Activated CD4-positive, alpha-beta T cell treated with anti-CD3 and anti-CD28 coated beads, Interleukin-2, amount 10 ng/mL, durations not matched to agents 7 days and 5 days (primary cell): ENCODE measurements around the gene TNS4. TPM values are rescaled to one million over a fixed set of nuclear protein-coding genes. Genes with fewer than 3 reads are reported as not detected.
A peak's percentile ranks its signal among the peaks of the same experiment; 100 is the strongest.

Experiments used
- CTCF ChIA-PET: fragments of 350-600 bp; sonication (Branson Sonifier 250); formaldehyde crosslinking; loops from one replicate; lab custom pipeline; 2021; ENCODE audit warnings: antibody characterized with exemption; lab: Charles Lee
- POLR2A ChIA-PET: fragments of 350-600 bp; sonication (Branson Sonifier 250); formaldehyde crosslinking; loops from one replicate; lab custom pipeline; 2021; ENCODE audit warnings: antibody characterized with exemption; lab: Charles Lee
- DNase-seq: peaks from one replicate; pipeline ENCODE4 v3.0.0-alpha.2; 2020
- H3K27ac Mint-ChIP-seq: one replicate; pipeline ENCODE4 v1.8.0; 2021; ENCODE audit warnings: mild to moderate bottlenecking, moderate library complexity, mixed read lengths
- H3K27me3 Mint-ChIP-seq: one replicate; pipeline ENCODE4 v1.8.0; 2021; ENCODE audit warnings: mixed read lengths
- H3K36me3 Mint-ChIP-seq: one replicate; pipeline ENCODE4 v1.8.0; 2021; ENCODE audit warnings: low read depth, mixed read lengths
- H3K4me1 Mint-ChIP-seq: one replicate; pipeline ENCODE4 v1.8.0; 2021; ENCODE audit warnings: mixed read lengths
- H3K4me3 Mint-ChIP-seq: one replicate; pipeline ENCODE4 v1.8.0; 2021; ENCODE audit warnings: mild to moderate bottlenecking, moderate library complexity, mixed read lengths
- H3K9me3 Mint-ChIP-seq: one replicate; pipeline ENCODE4 v1.8.0; 2021; ENCODE audit warnings: mixed read lengths
- total RNA-seq, 2 experiments: library from RNA; stranded (reverse); gene quantifications; one replicate each; pipeline ENCODE4 v1.2.3, GENCODE V29; 2021

The TNS4 gene
- total RNA-seq, 2 experiments from 2014 or later, result 3.5 to 3.7 TPM

- POLR2A ChIA-PET, result no interaction called here
- Mint-ChIP-seq H3K27me3 (no peaks in the 10 kb centered on the region), H3K27ac (peak overlapping the region; percentile 76), H3K36me3 (peaks cover 77% of the 10 kb centered on the region), H3K4me3 (no peak overlapping the region), H3K9me3 (peaks cover 32% of the 10 kb centered on the region), H3K4me1 (peaks cover 74% of the 10 kb centered on the region)
- no peak for DNase-seq
- CTCF ChIA-PET, result interaction anchor here (0.8 to 1.3 kb wide), 3 partner anchors 11 to 35 kb away, joined by 3 to 6 read pairs (median 3); no protein-coding TSS in a partner anchor
These were observed 21.0 kb upstream of the TNS4 start for GRCh38 chr17:40522250-40522960.

GRCh38 chr17:40520991-40521453 lies 19.6 kb upstream of the TNS4 start:
- Mint-ChIP-seq H3K27me3 (no peaks in the 10 kb centered on the region), H3K27ac (no peak overlapping the region), H3K4me1 (peaks cover 82% of the 10 kb centered on the region), H3K36me3 (peaks cover 70% of the 10 kb centered on the region), H3K9me3 (peaks cover 32% of the 10 kb centered on the region), H3K4me3 (no peak overlapping the region)
- POLR2A ChIA-PET, result no interaction called here
- DNase-seq, result no peak
- CTCF ChIA-PET, result interaction anchor here (0.9 to 2.1 kb wide), 4 partner anchors 10 to 39 kb away, joined by 3 to 9 read pairs (median 6); no protein-coding TSS in a partner anchor

DNA sequence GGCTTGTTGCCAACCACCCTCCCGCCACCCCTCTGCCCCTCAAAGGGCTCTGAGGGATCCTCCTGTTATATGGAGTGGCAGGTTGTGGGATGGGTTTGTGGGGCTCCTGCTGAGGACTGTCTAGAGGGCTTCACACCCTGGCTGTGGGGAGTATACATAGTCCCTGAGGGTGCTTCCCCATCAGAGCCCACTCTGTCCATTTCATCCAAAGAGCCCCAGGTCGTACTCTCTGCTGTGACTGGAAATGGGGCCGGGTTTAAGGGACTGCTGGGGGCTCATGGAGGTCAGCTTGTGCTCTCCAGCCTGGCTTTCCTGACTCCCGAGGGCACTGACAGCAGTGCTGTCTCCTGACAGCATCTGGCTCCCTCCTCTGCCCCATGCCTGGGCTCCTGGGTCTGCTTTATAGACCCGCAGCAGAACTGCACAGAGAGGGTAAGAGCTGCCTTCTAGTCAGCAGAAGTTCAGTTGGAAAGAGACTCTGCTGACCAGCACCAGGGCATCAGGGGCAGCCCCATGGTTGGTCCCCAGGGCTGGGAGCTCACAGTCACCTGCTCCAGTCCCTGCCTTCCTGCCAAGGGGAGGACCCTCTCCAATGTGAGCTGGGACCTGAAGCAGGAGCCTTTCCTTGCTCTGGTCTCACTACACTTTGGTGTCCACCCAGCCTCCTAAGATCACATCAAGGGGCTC lies 17.8 kb upstream of the TNS4 start:
- POLR2A ChIA-PET, result interaction anchor here (0.6 to 1.5 kb wide), 2 partner anchors 13 to 51 kb away, joined by 4 to 5 read pairs; no protein-coding TSS in a partner anchor
- H3K36me3 Mint-ChIP-seq, result peaks cover 60% of the 10 kb centered on the region
- no peak for DNase-seq

GRCh38 chr17:40518401-40519088 lies 17.1 kb upstream of the TNS4 start:
- peaks cover 53% of the 10 kb centered on the region for H3K36me3 Mint-ChIP-seq

More for the DNA sequence above, 17.8 kb upstream of the TNS4 start:
- Mint-ChIP-seq H3K4me3 (peak overlapping the region; percentile 53), H3K9me3 (peaks cover 17% of the 10 kb centered on the region), H3K27ac (peak overlapping the region; percentile 85), H3K4me1 (peaks cover 90% of the 10 kb centered on the region), H3K27me3 (no peaks in the 10 kb centered on the region)
- CTCF ChIA-PET, result interaction anchor here (0.5 to 3.0 kb wide), 9 partner anchors 9 to 380 kb away, joined by 3 to 17 read pairs (median 4); no protein-coding TSS in a partner anchor

DNA sequence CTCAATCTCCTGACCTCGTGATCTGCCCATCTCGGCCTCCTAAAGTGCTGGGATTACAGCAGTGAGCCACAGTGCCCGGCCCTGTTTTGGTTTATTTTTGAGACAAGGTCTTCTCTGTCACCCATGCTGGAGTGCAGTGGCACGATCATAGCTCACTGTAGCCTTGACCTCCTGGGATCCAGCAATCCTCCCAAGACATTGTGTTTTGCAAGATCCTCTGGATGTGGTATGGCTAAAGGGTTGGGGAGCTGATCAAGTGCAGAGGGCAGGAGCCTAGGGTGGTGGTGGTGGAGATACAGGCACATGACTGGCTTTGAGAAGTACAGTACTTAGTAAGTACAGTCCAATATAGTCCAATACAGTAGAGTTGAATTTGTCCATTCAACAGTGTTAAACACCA lies 16.6 kb upstream of the TNS4 start:
- POLR2A ChIA-PET, result interaction anchor here (1.1 to 1.7 kb wide), 5 partner anchors 9 to 38 kb away, joined by 3 to 6 read pairs (median 5); no protein-coding TSS in a partner anchor
- H3K27me3 Mint-ChIP-seq, result no peaks in the 10 kb centered on the region
- CTCF ChIA-PET, result interaction anchor here (0.9 to 3.0 kb wide), 11 partner anchors 10 to 160 kb away, joined by 3 to 17 read pairs (median 4); no protein-coding TSS in a partner anchor
- H3K4me1 Mint-ChIP-seq, result peaks cover 89% of the 10 kb centered on the region
- peaks cover 8% of the 10 kb centered on the region for H3K9me3 Mint-ChIP-seq
- peaks cover 48% of the 10 kb centered on the region for H3K36me3 Mint-ChIP-seq
- DNase-seq, result no peak
- H3K4me3 Mint-ChIP-seq, result peak overlapping the region; percentile 70
- H3K27ac Mint-ChIP-seq, result peak overlapping the region; percentile 85

More at GRCh38 chr17:40518401-40519088, 17.1 kb upstream of the TNS4 start:
- H3K4me3 Mint-ChIP-seq, result peak overlapping the region; percentile 70
- CTCF ChIA-PET, result interaction anchor here (0.5 to 3.0 kb wide), 4 partner anchors 10 to 379 kb away, joined by 3 to 17 read pairs (median 6); no protein-coding TSS in a partner anchor
- POLR2A ChIA-PET, result interaction anchor here (1.1 to 1.5 kb wide), 3 partner anchors 13 to 38 kb away, joined by 3 to 5 read pairs (median 4); no protein-coding TSS in a partner anchor
- H3K27me3 Mint-ChIP-seq, result no peaks in the 10 kb centered on the region
- H3K27ac Mint-ChIP-seq, result peak overlapping the region; percentile 85
- DNase-seq, result no peak
- H3K9me3 Mint-ChIP-seq, result peaks cover 12% of the 10 kb centered on the region
- H3K4me1 Mint-ChIP-seq, result peaks cover 92% of the 10 kb centered on the region

DNA sequence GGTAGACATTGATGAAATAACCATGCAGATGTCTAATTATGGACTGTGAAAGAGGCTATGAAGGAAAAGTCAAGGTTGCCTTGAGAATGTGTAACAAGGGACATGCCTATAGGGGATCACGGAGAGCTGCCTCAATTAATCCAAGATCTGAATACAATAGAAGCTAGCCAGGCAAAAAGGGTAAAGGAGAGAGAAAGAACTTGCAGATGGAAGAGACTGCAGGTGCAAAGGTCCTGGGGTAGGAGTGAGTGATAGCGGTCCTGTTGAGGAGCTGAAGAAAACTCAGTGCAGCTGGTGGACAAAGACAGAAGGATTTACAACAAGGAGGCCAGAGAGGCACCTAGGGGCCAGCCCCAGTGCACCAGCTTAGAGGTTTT lies 15.9 kb upstream of the TNS4 start:
- Mint-ChIP-seq H3K4me1 (peaks cover 83% of the 10 kb centered on the region), H3K9me3 (peaks cover 8% of the 10 kb centered on the region), H3K27ac (peak overlapping the region; percentile 94), H3K36me3 (peaks cover 41% of the 10 kb centered on the region), H3K4me3 (peak overlapping the region; percentile 73), H3K27me3 (no peaks in the 10 kb centered on the region)
- POLR2A ChIA-PET, result interaction anchor here (0.7 to 1.7 kb wide), 9 partner anchors 10 to 124 kb away, joined by 3 to 6 read pairs (median 3); no protein-coding TSS in a partner anchor
- CTCF ChIA-PET, result interaction anchor here (0.9 to 3.0 kb wide), 11 partner anchors 10 to 159 kb away, joined by 3 to 17 read pairs (median 4); no protein-coding TSS in a partner anchor
- no peak for DNase-seq

DNA sequence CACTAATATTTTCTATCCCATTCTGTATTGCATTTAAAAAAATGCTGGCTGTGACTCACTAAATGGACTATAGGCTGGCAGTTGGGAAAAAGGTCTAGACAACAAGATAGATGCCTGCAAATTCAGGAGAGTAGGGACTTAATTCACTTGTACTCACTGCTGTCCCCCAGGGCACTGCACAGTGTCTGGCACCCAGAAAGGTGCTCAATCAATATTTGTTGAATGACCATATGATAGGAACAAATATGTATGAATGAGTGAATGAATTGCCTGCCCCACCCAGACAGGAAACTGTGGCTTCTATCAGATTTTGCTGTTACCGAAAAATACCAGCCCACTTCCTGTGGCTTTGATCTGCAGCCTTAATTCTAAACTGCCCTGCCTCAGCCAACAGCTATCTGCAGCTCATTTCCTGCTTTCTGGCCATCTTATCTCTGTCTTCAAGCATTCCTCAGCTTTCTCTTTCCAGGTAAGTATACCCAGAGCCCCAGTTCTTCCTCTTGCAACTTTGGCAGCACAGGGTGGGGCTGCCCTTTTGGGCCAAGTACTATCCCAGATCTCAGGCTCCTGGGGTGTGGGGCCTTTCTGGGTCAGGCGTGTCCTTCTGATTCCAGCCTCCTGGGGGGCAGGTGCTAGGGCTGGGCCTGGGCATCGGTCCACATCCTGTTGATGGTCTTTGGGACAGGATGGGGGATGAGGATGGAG lies 15.3 kb upstream of the TNS4 start:
- ChIA-PET POLR2A (interaction anchor here (0.6 to 1.7 kb wide), 8 partner anchors 10 to 123 kb away, joined by 3 to 6 read pairs (median 3); no protein-coding TSS in a partner anchor), CTCF (interaction anchor here (0.7 to 3.0 kb wide), 11 partner anchors 9 to 158 kb away, joined by 3 to 17 read pairs (median 4); no protein-coding TSS in a partner anchor)
- DNase-seq, result peak; percentile 90

GRCh38 chr17:40515491-40516041 lies 14.1 kb upstream of the TNS4 start:
- H3K4me1 Mint-ChIP-seq, result peaks cover 74% of the 10 kb centered on the region
- H3K4me3 Mint-ChIP-seq, result peak overlapping the region; percentile 22
- peaks cover 27% of the 10 kb centered on the region for H3K36me3 Mint-ChIP-seq
- no peaks in the 10 kb centered on the region for H3K27me3 Mint-ChIP-seq
- DNase-seq, result peak; percentile 45
- H3K27ac Mint-ChIP-seq, result peak overlapping the region; percentile 94
- ChIA-PET CTCF (interaction anchor here (0.5 to 1.3 kb wide), 2 partner anchors 14 to 21 kb away, joined by 3 to 4 read pairs; no protein-coding TSS in a partner anchor), POLR2A (no interaction called here)
- no peaks in the 10 kb centered on the region for H3K9me3 Mint-ChIP-seq

More for the DNA sequence above, 15.3 kb upstream of the TNS4 start:
- Mint-ChIP-seq H3K9me3 (peaks cover 3% of the 10 kb centered on the region), H3K27me3 (no peaks in the 10 kb centered on the region), H3K4me1 (peaks cover 78% of the 10 kb centered on the region), H3K36me3 (peaks cover 36% of the 10 kb centered on the region), H3K27ac (peak overlapping the region; percentile 94), H3K4me3 (peak overlapping the region; percentile 73)

DNA sequence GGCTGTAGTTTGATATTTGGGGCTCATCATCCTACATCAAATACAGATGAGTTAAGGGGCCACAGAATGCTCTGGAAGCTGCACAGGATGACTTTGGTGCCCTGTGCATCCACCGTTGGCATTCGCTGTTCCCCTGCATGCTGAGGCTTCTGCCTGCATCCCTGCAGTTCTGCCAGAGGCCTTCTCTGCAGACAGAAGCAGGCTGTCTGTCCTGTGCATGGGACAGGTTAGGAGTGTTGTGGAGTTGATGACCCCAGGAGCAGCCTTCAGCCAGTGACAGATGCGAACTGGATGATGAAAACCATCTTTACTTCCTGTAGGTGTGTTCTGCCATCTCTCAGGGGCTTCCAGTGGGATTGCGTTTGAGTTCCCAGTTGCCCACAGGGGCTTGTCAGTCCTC lies 13.6 kb upstream of the TNS4 start:
- CTCF ChIA-PET, result interaction anchor here (0.5 to 1.3 kb wide), 2 partner anchors 14 to 21 kb away, joined by 3 to 4 read pairs; no protein-coding TSS in a partner anchor
- H3K9me3 Mint-ChIP-seq, result no peaks in the 10 kb centered on the region
- H3K27me3 Mint-ChIP-seq, result no peaks in the 10 kb centered on the region

DNA sequence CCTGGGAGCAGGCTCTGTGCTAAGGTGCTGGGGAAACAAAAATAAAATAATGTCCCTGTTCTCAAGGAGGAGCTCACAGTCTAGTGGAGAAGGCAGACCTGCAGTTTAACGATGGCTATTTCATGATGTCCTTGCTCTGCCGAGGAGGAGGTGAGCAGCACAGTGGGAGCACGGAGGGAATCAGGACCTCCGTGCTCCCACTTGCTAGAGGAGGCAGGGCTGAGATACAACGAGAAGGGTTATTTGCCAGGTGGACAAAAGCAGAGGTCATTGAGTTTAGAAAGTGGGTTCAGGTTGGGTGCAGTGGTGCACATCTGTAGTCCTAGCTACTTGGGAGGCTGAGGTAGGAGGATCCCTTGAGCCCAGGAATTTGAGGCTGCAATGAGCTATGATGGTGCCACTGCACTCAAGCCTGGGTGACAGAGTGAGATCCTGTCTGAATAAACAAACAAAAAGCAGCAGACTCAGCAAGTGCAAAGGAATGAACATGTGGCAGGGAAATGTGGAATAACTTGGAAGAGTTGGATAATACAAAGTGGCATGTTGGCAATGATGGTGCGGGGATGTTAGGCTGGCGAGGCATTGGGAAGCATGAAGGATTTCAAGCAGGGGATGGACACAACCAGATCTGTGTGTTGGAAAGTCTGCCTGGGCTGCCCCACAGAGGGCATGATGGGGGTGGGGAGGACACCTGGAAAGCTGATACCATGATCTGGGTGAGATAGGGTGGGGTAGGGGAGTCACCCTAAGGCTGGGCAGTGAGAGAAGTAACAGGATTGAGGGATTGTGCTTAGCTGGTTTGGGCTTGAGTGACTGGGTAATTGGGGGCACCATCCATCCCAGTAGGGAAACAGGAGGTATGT lies 12.8 kb upstream of the TNS4 start:
- POLR2A ChIA-PET, result no interaction called here
- DNase-seq, result no peak
- H3K9me3 Mint-ChIP-seq, result no peaks in the 10 kb centered on the region
- H3K27me3 Mint-ChIP-seq, result no peaks in the 10 kb centered on the region
- peak overlapping the region; percentile 94 for H3K27ac Mint-ChIP-seq
- H3K4me1 Mint-ChIP-seq, result peaks cover 68% of the 10 kb centered on the region
- H3K4me3 Mint-ChIP-seq, result no peak overlapping the region
- CTCF ChIA-PET, result interaction anchor here (0.7 to 1.5 kb wide), 6 partner anchors 16 to 71 kb away, joined by 3 to 5 read pairs (median 4); partner anchors contain the start of gene IGFBP4
- H3K36me3 Mint-ChIP-seq, result peaks cover 24% of the 10 kb centered on the region

More for the DNA sequence above, 13.6 kb upstream of the TNS4 start:
- POLR2A ChIA-PET, result no interaction called here
- Mint-ChIP-seq H3K4me3 (no peak overlapping the region), H3K4me1 (peaks cover 71% of the 10 kb centered on the region), H3K36me3 (peaks cover 25% of the 10 kb centered on the region), H3K27ac (peak overlapping the region; percentile 94)
- DNase-seq, result no peak
